Mucosa of gallbladder (tissue), 1 donor: ENCODE data around the gene LZTS2. TPM values are rescaled to one million over a fixed set of nuclear protein-coding genes. Genes with fewer than 3 reads are reported as not detected.

ENCODE experiments used
- DNase-seq: peaks from one replicate; pipeline ENCODE4 v3.0.0-alpha.2; 2020; ENCODE audit warnings: low spot score
- total RNA-seq: library from RNA; stranded (reverse); gene quantifications from one replicate; pipeline ENCODE4 v1.2.1, GENCODE V29; 2021
- donor health status: DM: no; HTN: no; CAD: no.

The LZTS2 gene
- total RNA-seq, 1 donor from 2014 or later, result 84.9 TPM

- no peak for DNase-seq
These were observed 15.5 kb downstream of the LZTS2 start for GRCh38 chr10:101014966-101015581.

GRCh38 chr10:101015582-101015973 lies 16.0 kb downstream of the LZTS2 start:
- DNase-seq, result no peak

GRCh38 chr10:101016814-101017213 lies 17.2 kb downstream of the LZTS2 start:
- DNase-seq, result no peak

GRCh38 chr10:101018118-101018599 lies 18.6 kb downstream of the LZTS2 start:
- DNase-seq, result no peak

DNA sequence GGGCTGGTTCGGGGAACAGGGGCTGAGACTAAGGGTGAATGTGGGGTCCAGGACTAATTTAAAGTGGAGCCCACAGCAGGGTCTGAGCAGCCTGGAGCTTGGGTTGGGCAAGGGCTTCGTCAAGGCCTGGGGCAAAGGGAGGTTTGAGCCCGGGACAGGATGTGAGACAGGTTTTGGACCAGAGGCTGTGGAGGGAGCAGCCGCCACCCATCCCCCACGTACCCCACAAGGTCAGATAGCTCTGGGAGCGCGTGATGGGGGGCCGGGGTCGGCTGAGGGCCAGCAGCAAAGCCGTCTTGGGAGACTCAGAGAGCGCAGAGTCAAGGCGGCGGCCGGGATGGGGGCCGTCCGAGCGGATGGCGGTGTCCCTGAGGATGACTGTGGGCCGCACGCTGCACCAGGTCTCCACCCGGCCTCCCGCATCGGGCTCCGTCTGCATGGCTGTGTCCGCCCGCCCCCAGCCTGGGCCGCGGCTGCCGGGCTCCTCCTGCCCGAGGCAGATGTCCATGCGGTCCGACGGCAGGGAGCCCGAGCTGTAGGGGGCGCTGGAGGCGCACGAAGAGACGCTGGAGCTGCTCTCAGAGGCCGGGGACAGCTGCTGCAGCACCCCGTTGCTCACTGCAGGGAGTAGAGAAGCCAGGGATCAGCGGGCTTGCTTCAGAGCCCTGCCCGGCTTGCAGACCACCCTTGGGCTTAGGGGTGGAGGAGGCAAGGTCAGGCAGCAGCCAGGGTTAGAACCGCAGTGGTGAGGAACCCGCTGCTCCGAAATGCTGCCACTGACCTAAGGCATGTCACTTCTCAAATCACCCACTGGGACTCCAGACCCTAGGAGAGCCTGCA lies 19.2 kb downstream of the LZTS2 start:
- DNase-seq, result peak; percentile 85

- no peak for DNase-seq
These were observed 19.8 kb downstream of the LZTS2 start for GRCh38 chr10:101019440-101019703.

- no peak for DNase-seq
These were observed 20.9 kb downstream of the LZTS2 start for GRCh38 chr10:101020427-101021075.

- no peak for DNase-seq
These were observed 21.6 kb downstream of the LZTS2 start for GRCh38 chr10:101021239-101021638.

GRCh38 chr10:101021692-101022251 lies 22.2 kb downstream of the LZTS2 start:
- no peak for DNase-seq

GRCh38 chr10:101022967-101023705 lies 23.5 kb downstream of the LZTS2 start:
- DNase-seq, result no peak

- no peak for DNase-seq
These were observed 27.6 kb downstream of the LZTS2 start for GRCh38 chr10:101027106-101027720.

- no peak for DNase-seq
These were observed 29.1 kb downstream of the LZTS2 start for GRCh38 chr10:101028446-101029337.

DNA sequence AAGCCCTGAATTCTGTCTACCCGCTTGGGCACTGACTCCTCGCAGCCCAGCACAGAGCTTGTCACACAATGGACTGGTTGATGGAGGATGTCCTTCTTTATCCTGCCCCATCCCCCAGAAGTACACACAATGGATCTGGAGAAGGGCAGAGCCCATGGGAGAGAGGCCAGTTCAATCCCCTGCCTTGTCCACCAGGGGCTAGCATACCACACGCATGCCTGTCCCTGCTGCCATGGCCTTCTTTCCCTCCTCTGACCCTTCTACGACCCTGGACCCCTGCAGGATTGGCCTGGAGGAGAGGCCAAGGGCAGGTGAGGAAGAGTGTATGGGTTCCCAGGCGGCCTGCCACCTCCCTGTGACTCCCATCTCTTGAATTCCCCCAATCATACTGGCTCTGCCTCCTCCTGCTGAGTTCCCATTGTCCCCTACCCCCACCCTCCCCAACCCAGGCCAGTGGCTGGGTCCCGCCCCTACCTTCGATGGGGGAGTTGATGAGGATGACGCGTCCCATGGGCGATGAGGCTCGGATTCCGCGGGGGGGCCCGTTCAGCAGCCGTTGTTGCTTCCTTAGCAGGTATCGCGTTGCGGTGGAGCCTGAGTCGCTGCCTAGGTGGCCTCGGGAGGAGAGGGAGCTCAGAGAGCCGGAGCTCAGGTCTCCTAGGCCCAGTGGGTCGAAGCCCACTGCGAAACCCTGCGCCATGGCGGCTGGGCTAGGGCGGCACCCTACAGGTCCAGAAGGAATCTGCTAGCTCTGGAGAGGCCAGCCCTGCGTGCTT lies 30.1 kb downstream of the LZTS2 start:
- no peak for DNase-seq

GRCh38 chr10:101030496-101031127 lies 31.0 kb downstream of the LZTS2 start:
- no peak for DNase-seq

DNA sequence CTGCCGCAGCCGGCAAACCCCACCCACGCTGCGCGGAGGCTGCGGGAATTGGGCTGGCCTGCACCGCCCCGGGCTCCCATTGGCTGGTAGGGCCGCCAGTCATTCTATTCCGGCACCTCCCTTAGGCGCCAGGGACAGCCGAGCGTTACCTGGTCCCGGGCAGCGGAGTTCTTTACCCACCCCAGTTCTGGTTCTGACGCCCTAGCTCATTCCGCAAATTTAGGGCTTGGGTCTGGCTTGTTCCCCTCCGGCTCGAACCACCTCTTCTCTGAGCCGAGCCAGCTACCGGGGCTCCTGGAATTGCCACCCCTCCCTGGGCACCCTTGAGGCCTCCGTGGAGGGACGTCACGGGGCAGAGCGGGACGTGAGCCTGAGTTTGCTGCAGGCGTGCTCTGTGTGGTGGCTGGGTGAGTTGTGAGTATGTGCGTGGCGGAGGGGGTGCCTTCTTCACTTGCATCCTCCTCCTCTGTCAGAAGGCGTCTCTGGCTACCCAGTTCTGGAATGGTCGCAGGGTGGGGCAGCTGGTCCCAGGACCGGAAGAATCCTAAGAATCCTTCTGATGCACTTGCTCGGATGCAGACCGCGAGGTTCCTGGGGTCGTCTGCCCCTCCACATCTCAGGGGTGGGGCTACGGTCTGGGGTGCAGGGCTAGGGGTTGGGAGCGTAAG lies 31.7 kb downstream of the LZTS2 start, which contains the start of the genes PDZD7 and SFXN3:
TSS of gene PDZD7 (minus strand) at position 2 of the 668 bp plus-strand sequence. CDS start 910 bp downstream, outside the sequence.
TSS of gene SFXN3 (plus strand) at position 107 of the 668 bp plus-strand sequence. CDS start 3,461 bp downstream, outside the sequence.
- DNase-seq, result peak; percentile 97

DNA sequence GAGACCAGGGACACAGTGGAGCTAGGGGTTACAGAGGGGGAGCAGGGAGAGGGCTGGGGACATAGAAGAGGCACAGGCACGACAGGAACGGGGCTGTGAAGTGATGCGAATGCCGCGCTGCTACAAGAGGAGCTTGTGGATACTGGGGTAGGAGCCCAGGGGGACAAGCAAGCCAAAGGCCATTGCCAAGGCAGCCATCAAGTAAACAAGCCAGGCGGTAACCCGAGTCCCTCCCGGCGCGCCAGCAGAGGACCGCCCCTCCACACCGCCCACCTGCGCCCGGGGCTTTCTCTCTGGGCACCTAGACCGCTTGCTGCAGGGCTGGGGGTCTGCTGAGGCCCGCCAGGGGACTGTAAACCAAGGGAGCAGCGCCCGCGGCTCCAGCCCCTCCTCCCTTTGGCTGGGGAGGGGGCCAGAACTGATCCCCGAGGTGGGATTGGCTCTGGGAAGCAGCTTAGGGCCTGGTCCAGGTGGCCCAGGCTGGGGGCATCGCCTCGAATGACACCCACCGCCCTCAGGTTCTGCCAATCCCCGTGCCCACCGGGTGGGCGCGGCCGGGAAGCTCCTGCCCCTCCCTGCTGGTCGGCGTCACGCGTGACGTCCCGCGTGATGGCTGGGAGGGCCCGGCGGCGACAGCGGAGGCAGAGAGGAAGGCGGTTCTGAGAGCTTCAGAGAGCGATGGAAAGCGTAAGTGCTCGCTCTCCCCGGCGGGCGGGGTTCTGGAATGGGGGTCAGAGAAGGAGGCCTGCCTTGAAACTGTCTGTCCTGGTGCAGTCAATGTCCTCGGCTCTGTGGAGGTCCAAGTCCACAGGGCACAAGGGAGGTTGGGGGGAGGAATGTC lies 32.4 kb downstream of the LZTS2 start:
- DNase-seq, result peak; percentile 44

GRCh38 chr10:101032637-101033224 lies 33.1 kb downstream of the LZTS2 start:
- peak; percentile 81 for DNase-seq
